GM18868 (cell line): ENCODE measurements around the gene ARL16.
"Not testable (repeated sequence)": the region's sequence is repeated elsewhere in the genome, so short reads cannot be mapped to it uniquely, and the experiment has no call there.

Experiments
- ATAC-seq: cut with Tn5 transposase; IDR thresholded peaks from one replicate; pipeline ENCODE4 v1.9.1; 2021; ENCODE audit warnings: mild to moderate bottlenecking, moderate library complexity; ENCODE audit not compliant: unreplicated experiment

ARL16 gene

DNA sequence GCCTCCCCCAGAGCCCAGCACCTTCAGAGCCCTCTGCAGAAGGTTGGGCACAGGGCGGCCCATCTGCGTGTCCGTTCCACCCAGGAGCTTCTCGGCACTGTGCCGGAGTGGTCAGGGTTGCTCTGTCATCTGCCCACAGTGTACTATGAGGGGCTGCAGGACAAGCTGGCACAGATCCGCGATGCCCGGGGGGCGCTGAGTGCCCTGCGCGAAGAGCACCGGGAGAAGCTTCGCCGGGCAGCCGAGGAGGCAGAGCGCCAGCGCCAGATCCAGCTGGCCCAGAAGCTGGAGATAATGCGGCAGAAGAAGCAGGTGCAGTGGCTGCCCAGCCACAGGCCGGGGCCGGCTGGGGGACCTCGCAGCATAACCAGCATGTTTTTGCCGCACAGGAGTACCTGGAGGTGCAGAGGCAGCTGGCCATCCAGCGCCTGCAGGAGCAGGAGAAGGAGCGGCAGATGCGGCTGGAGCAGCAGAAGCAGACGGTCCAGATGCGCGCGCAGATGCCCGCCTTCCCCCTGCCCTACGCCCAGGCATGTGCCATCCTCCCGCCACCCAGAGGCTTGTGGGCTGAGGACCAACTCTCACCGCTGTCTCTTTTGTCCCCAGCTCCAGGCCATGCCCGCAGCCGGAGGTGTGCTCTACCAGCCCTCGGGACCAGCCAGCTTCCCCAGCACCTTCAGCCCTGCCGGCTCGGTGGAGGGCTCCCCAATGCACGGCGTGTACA lies 12.8 kb upstream of the ARL16 start:
- ATAC-seq, result no peak

- no peak for ATAC-seq
Observed at GRCh38 chr17:81695801-81696200, 12.2 kb upstream of the ARL16 start.

GRCh38 chr17:81695211-81695610 lies 11.6 kb upstream of the ARL16 start:
- no peak for ATAC-seq

GRCh38 chr17:81694810-81695209 lies 11.2 kb upstream of the ARL16 start:
- ATAC-seq, result no peak

DNA sequence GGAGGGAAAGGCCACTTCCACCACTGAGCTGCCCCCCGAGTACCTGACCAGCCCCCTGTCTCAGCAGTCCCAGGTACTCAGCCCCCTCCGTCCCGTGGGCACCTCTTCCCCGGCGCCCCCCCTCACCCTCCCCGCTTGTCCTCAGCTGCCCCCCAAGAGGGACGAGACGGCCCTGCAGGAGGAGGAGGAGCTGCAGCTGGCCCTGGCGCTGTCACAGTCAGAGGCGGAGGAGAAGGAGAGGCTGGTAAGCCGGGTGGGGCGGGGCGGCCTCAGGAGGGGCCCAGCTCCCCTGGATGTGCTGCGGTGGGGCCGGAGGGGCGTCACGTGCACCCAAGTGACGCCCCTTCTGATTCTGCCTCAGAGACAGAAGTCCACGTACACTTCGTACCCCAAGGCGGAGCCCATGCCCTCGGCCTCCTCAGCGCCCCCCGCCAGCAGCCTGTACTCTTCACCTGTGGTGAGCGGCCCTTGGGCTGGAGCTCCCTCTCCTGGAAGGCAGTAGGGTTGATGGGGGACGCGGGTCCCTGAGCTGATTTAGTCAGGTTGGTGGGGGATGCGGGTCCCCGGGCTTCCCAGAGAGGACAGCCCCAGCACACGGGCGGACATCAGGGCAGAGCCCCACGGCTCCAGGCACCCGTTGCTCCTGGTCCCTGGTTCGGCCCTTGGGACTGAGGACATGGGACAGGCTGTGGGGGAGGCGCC lies 10.1 kb upstream of the ARL16 start:
- ATAC-seq, result no peak

DNA sequence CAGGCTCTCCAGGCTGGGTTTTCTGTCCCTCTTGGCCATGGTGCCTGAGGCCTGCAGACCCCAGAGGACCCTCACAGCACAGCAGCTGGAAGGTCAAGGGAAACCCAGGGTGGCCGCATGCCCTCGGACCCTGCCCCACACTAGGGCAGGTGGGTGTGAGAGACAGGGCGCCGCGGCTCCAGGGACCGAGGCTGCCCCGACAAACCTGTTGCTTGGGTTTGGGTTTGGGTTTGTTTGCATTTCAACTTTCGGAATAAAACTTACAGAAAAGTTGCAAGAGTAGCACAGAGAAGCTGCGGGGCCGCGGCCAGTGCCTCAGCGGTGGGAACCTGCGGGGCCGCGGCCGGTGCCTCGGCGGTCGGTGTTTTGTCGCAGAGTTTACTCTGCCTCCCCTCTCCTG lies 8.0 kb upstream of the ARL16 start:
- no peak for ATAC-seq

GRCh38 chr17:81691196-81691595 lies 7.6 kb upstream of the ARL16 start:
- no peak for ATAC-seq

GRCh38 chr17:81690549-81690948 lies 7.0 kb upstream of the ARL16 start:
- no peak for ATAC-seq

- no peak for ATAC-seq
Observed at GRCh38 chr17:81690066-81690465, 6.5 kb upstream of the ARL16 start.

DNA sequence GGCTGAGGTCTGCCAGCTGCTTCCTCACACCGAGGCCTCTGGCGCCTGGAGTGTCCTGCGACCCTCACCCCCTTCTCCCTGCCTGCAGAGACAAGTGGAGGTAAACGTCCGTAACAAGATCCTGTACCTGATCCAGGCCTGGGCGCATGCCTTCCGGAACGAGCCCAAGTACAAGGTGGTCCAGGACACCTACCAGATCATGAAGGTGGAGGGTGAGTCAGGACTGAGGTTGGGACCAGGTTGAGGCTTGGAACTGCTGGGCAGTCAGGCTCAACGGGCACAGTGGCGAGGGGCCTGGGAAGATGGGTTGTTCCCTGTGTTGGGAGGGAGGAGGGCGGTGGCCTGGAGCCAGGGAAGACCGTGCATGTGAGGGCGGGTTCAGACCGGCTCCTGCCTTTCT lies 5.0 kb upstream of the ARL16 start:
- no peak for ATAC-seq

DNA sequence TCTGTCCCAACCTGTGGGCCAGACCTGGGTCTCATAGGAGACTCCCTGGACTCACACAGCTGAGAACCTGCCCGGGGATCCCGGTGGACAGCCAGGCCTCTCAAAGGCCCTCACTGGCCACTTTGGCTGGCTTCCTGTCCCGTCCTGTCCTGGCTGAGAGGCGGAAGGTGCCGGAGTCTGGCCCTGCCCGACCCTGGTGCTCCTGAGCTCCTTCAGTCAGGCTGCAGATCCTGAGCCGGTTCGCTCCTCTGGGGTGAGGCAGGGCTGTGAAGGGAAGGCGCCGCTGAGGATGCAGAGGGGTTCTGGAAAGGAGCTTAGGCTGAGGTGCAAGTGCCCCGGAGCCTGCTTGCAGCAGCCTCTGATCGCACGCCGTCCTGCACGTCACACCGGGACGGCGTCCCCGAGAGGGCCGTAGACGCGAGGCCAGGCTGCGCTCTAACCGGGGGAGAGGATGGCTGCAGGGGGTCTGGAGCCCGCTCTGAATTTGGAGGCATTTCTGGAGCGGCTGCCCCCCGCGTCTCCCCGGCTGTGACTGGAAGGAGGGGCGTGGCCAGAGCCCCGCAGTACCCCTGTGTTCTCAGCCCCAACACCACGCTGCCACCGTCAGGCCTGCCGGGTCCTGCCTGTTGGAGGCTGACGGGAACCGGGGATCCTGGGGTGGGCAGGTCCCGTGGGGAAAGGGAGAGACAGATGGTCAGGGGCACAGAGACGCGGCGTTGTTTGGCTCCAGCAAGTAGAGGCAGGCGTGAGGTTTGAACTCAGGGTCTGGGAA lies 4.4 kb upstream of the ARL16 start:
- no peak for ATAC-seq

- no peak for ATAC-seq
Observed at GRCh38 chr17:81686614-81687013, 3.0 kb upstream of the ARL16 start.

DNA sequence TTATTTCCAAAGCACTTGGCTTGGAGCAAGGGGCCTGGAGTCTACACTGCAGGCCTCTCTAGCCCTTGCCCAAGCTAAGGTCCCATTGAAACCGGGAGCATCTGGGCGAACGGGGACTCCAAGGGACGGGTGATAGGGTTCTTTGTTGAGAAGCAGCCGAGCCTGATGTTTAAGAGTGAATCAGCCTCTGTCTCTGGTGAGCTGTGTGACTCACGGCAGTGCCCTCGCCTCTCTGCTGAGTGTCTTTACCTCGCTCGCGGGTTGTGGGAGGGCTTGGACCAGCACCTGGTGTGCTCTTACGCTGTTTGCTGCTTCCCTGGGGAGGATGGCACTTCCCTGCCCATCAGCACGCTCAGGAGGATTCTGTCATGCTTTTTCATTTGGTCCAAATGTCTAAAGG lies 1.5 kb upstream of the ARL16 start:
- ATAC-seq, result no peak

DNA sequence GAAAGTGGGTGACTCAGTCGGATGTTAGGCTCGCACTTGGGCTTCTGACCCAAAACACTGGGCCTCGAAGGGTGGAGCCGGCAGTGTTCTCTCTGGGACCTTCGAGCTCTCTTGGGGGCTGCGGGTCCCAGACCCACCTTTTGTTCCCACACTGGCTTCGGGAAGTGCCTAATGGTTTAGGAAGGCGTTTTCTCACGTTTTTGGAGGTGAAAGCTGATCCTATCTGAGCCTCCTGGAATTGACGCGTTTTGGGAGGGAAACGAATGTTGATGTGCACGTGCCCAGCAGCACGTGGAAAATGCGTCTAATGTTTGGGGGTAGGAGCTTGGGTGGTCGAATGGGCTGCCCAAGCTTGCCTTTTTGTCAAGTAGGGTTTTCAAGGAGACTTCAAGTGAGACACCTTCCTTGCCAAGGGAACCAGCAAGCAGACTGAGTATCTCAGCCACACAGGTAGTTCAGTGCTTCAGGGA lies 880 bp upstream of the ARL16 start:
- no peak for ATAC-seq

DNA sequence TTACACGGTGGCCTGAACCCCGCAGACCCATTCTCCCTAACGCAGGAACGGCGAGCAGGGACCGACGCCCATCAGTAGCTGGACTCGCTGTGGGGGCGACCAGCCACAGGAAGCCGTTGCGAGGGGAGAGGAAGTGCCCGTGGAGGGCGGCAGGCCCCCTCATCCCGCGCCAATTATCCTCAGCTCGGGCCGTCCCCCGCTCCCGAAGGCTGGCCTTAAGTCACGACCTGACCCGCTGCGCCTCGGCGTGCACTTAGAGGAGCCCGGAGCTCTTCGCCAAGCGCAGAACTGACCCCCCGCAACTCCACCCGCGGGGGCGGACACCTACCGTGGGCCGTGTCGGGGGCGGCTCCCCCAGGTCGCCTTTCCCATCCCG lies 401 bp downstream of the ARL16 start:
- peak; percentile 5 for ATAC-seq

DNA sequence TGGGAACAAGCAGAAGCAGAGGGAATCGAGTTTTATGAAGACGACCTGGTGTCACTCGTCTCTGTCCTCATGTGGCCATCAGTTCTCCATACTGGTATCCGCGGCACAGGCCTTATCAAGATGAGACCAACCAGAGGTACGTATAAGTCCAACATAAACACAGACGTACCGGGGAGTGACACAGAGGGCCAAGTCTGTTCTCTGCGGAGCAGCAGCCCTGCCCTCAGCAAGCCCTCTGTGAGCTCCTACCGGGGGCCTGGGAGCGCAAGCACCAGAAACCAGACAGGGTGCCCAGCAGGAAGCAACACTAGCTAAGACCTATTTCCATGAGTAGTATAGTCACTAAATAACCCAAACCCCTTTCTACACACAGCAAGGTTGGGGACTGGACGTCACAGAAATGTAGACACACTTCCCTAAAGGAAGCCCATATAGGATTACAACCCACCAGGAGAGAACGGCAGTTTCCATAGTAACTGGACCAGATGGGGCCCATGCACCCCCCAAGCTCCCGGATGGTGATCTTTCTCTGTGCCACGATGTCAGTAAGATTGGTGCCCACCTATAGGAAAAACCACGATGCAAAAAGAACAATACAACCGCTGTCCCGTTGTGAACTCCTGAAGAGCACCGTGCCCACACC lies 911 bp downstream of the ARL16 start:
- ATAC-seq, result no peak

GRCh38 chr17:81681672-81682071 lies 1.9 kb downstream of the ARL16 start:
- ATAC-seq, result no peak

DNA sequence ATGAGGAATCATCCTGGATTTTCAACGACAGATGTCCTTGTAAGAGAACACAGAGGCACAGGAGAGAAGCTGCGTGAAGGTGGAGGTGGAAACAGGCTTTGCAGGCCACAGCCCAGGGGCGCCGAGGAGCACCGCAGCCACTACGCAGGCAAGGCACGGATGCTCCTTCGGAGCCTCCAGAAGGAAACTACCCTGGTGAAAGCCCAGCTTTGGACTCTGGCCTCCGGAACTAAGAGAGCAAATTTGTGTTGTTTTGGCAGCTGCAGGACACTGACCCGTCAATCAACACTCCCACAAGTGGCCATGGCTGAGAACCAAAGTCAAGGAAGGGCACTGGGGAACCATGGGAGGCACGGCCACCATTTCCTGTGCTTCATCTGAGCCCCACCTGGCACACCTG lies 3.4 kb downstream of the ARL16 start:
- ATAC-seq, result no peak

- ATAC-seq, result no peak
Observed at GRCh38 chr17:81676906-81677305, 6.7 kb downstream of the ARL16 start.

GRCh38 chr17:81675515-81676221 lies 7.9 kb downstream of the ARL16 start:
- ATAC-seq, result not testable (repeated sequence)
